ENCODE results near the gene TMEM59.

- TF ChIP-seq, protein P1, sequence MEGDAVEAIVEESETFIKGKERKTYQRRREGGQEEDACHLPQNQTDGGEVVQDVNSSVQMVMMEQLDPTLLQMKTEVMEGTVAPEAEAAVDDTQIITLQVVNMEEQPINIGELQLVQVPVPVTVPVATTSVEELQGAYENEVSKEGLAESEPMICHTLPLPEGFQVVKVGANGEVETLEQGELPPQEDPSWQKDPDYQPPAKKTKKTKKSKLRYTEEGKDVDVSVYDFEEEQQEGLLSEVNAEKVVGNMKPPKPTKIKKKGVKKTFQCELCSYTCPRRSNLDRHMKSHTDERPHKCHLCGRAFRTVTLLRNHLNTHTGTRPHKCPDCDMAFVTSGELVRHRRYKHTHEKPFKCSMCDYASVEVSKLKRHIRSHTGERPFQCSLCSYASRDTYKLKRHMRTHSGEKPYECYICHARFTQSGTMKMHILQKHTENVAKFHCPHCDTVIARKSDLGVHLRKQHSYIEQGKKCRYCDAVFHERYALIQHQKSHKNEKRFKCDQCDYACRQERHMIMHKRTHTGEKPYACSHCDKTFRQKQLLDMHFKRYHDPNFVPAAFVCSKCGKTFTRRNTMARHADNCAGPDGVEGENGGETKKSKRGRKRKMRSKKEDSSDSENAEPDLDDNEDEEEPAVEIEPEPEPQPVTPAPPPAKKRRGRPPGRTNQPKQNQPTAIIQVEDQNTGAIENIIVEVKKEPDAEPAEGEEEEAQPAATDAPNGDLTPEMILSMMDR (IDR thresholded peaks at IDR 0.05): no peak
- TF ChIP-seq EZH2 (IDR thresholded peaks at IDR 0.05; ENCODE audit: borderline replicate concordance, insufficient read depth, low read depth, low read length, poor library complexity, severe bottlenecking): no peak
These were observed 40.1 kb downstream of the TMEM59 start for GRCh38 chr1:54012863-54013262.

Measured in B cell (primary cell).